Measurements from ENCODE around the gene MARCHF9.

Gene MARCHF9

GRCh38 chr12:57802607-57803006, 47.7 kb downstream of the MARCHF9 start:
- no peak for DNase-seq

- peak in 2 of 5 experiments; percentile 13 to 22 for DNase-seq
Observed at GRCh38 chr12:57803319-57803893, 48.5 kb downstream of the MARCHF9 start.

- no peak for DNase-seq
Observed at GRCh38 chr12:57806677-57807076, 51.8 kb downstream of the MARCHF9 start.

- no peak for DNase-seq
Observed at GRCh38 chr12:57807285-57807684, 52.4 kb downstream of the MARCHF9 start.

GRCh38 chr12:57808351-57808750, 53.4 kb downstream of the MARCHF9 start:
- no peak for DNase-seq

GRCh38 chr12:57809425-57809824, 54.5 kb downstream of the MARCHF9 start:
- no peak for DNase-seq

Measured in T-helper 2 cell (primary cell).